ENCODE measurements around the gene SLC5A11.
"Not testable (repeated sequence)": the region's sequence is repeated elsewhere in the genome, so short reads cannot be mapped to it uniquely, and the experiment has no call there.

Gene SLC5A11

GRCh38 chr16:24850289-24850938 lies 4.7 kb downstream of the SLC5A11 start:
- no peak for DNase-seq (ENCODE audit: insufficient read length)
- no peak for FAIRE-seq

GRCh38 chr16:24851700-24852099 lies 5.9 kb downstream of the SLC5A11 start:
- TF ChIP-seq POLR2A (IDR thresholded peaks at IDR 0.05; ENCODE audit: low read depth, low read length) (no peak), POLR2AphosphoS5 (IDR thresholded peaks at IDR 0.05; ENCODE audit: low read depth, low read length) (no peak), TAF1 (IDR thresholded peaks at IDR 0.05; ENCODE audit: borderline replicate concordance, low read depth, low read length) (no peak)
- DNase-seq (ENCODE audit: insufficient read length) (no peak), FAIRE-seq (no peak)

More at GRCh38 chr16:24850289-24850938, 4.7 kb downstream of the SLC5A11 start:
- TF ChIP-seq TAF1 (IDR thresholded peaks at IDR 0.05; ENCODE audit: borderline replicate concordance, low read depth, low read length) (no peak), POLR2AphosphoS5 (IDR thresholded peaks at IDR 0.05; ENCODE audit: low read depth, low read length) (no peak), POLR2A (IDR thresholded peaks at IDR 0.05; ENCODE audit: low read depth, low read length) (no peak)

GRCh38 chr16:24852281-24852721 lies 6.5 kb downstream of the SLC5A11 start:
- no peak for DNase-seq (ENCODE audit: insufficient read length)
- FAIRE-seq: no peak
- TF ChIP-seq POLR2AphosphoS5 (IDR thresholded peaks at IDR 0.05; ENCODE audit: low read depth, low read length) (no peak), POLR2A (IDR thresholded peaks at IDR 0.05; ENCODE audit: low read depth, low read length) (no peak), TAF1 (IDR thresholded peaks at IDR 0.05; ENCODE audit: borderline replicate concordance, low read depth, low read length) (no peak)

GRCh38 chr16:24853169-24853824 lies 7.5 kb downstream of the SLC5A11 start:
- TF ChIP-seq POLR2A (IDR thresholded peaks at IDR 0.05; ENCODE audit: low read depth, low read length) (no peak), POLR2AphosphoS5 (IDR thresholded peaks at IDR 0.05; ENCODE audit: low read depth, low read length) (no peak), TAF1 (IDR thresholded peaks at IDR 0.05; ENCODE audit: borderline replicate concordance, low read depth, low read length) (no peak)
- DNase-seq (ENCODE audit: insufficient read length): no peak
- FAIRE-seq: no peak

- TF ChIP-seq POLR2AphosphoS5 (IDR thresholded peaks at IDR 0.05; ENCODE audit: low read depth, low read length): no peak
- TF ChIP-seq TAF1 (IDR thresholded peaks at IDR 0.05; ENCODE audit: borderline replicate concordance, low read depth, low read length): no peak
- DNase-seq (ENCODE audit: insufficient read length) (no peak), FAIRE-seq (no peak)
Measured at GRCh38 chr16:24853830-24854229, 8.1 kb downstream of the SLC5A11 start.

- FAIRE-seq (no peak), DNase-seq (ENCODE audit: insufficient read length) (no peak)
- no peak for TF ChIP-seq TAF1 (IDR thresholded peaks at IDR 0.05; ENCODE audit: borderline replicate concordance, low read depth, low read length)
- TF ChIP-seq POLR2A (IDR thresholded peaks at IDR 0.05; ENCODE audit: low read depth, low read length): no peak
- TF ChIP-seq POLR2AphosphoS5 (IDR thresholded peaks at IDR 0.05; ENCODE audit: low read depth, low read length): no peak
Measured at GRCh38 chr16:24854607-24855171, 8.9 kb downstream of the SLC5A11 start.

- DNase-seq (ENCODE audit: insufficient read length) (no peak), FAIRE-seq (no peak)
- no peak for TF ChIP-seq TAF1 (IDR thresholded peaks at IDR 0.05; ENCODE audit: borderline replicate concordance, low read depth, low read length)
- no peak for TF ChIP-seq POLR2A (IDR thresholded peaks at IDR 0.05; ENCODE audit: low read depth, low read length)
- no peak for TF ChIP-seq POLR2AphosphoS5 (IDR thresholded peaks at IDR 0.05; ENCODE audit: low read depth, low read length)
Measured at GRCh38 chr16:24855678-24856077, 9.9 kb downstream of the SLC5A11 start.

GRCh38 chr16:24856871-24857270 lies 11.1 kb downstream of the SLC5A11 start:
- DNase-seq (ENCODE audit: insufficient read length); FAIRE-seq: not testable (repeated sequence)

- no peak for FAIRE-seq
- no peak for TF ChIP-seq TAF1 (IDR thresholded peaks at IDR 0.05; ENCODE audit: borderline replicate concordance, low read depth, low read length)
- TF ChIP-seq POLR2AphosphoS5 (IDR thresholded peaks at IDR 0.05; ENCODE audit: low read depth, low read length): no peak
- no peak for TF ChIP-seq POLR2A (IDR thresholded peaks at IDR 0.05; ENCODE audit: low read depth, low read length)
- DNase-seq (ENCODE audit: insufficient read length): no peak
Measured at GRCh38 chr16:24858219-24859041, 12.7 kb downstream of the SLC5A11 start.

GRCh38 chr16:24861461-24861860 lies 15.7 kb downstream of the SLC5A11 start:
- FAIRE-seq (no peak), DNase-seq (ENCODE audit: insufficient read length) (no peak)
- TF ChIP-seq POLR2AphosphoS5 (IDR thresholded peaks at IDR 0.05; ENCODE audit: low read depth, low read length): no peak
- no peak for TF ChIP-seq POLR2A (IDR thresholded peaks at IDR 0.05; ENCODE audit: low read depth, low read length)
- TF ChIP-seq TAF1 (IDR thresholded peaks at IDR 0.05; ENCODE audit: borderline replicate concordance, low read depth, low read length): no peak

- FAIRE-seq: no peak
- DNase-seq (ENCODE audit: insufficient read length): no peak
Measured at GRCh38 chr16:24863582-24864437, 18.0 kb downstream of the SLC5A11 start.

More at GRCh38 chr16:24863582-24864437, 18.0 kb downstream of the SLC5A11 start:
- no peak for TF ChIP-seq POLR2AphosphoS5 (IDR thresholded peaks at IDR 0.05; ENCODE audit: low read depth, low read length)
- no peak for TF ChIP-seq POLR2A (IDR thresholded peaks at IDR 0.05; ENCODE audit: low read depth, low read length)
- no peak for TF ChIP-seq TAF1 (IDR thresholded peaks at IDR 0.05; ENCODE audit: borderline replicate concordance, low read depth, low read length)
